B cell (primary cell): ENCODE measurements around the gene ZNF407. TPM values are rescaled to one million over a fixed set of nuclear protein-coding genes. Genes with fewer than 3 reads are reported as not detected.

Experiments used
- ATAC-seq: fragments of 200-7000 bp; cut with Tn5 transposase; one replicate; pipeline ENCODE4 v1.10.0; 2021; ENCODE audit warnings: low read depth, mild to moderate bottlenecking, moderate number of reproducible peaks, moderate library complexity
- CTCF ChIA-PET: fragments of 350-600 bp; sonication (Branson Sonifier 250); formaldehyde crosslinking; loops from one replicate; lab custom pipeline; 2021; ENCODE audit warnings: antibody characterized with exemption, inconsistent platforms; lab: Charles Lee
- POLR2A ChIA-PET: fragments of 350-600 bp; sonication (Branson Sonifier 250); formaldehyde crosslinking; loops from one replicate; lab custom pipeline; 2021; ENCODE audit warnings: antibody characterized with exemption; lab: Charles Lee
- DNase-seq: peaks from one replicate; pipeline ENCODE4 v3.0.0; 2013
- H2AFZ ChIP-seq: 2 replicates; pipeline ENCODE4 v1.6.1; 2012; ENCODE audit warnings: mild to moderate bottlenecking, low read depth, low read length; ENCODE audit not compliant: insufficient read depth, poor library complexity, severe bottlenecking
- H3K27ac ChIP-seq, 2 donors: 1 replicate in 1 of 2; 2 replicates in 1 of 2; pipeline ENCODE4 v1.5.1; 2012 to 2013; ENCODE audit warnings: low read length in 2 of 2, mild to moderate bottlenecking in 2 of 2, moderate library complexity in 1 of 2
- H3K27me3 ChIP-seq, 4 experiments: fragments of 200-600 bp in 1 of 4; sonication (generic) in 1 of 4; replicated peaks in 1 of 4; 1 replicate in 2 of 4; 2 replicates in 2 of 4; pipeline versions ENCODE4 v1.6.1 to v1.7.0; 2013 to 2016; ENCODE audit warnings: low read length in 3 of 4, mild to moderate bottlenecking in 2 of 4, mixed read lengths in 1 of 4, moderate library complexity in 1 of 4; ENCODE audit not compliant: insufficient read depth in 4 of 4, control insufficient read depth in 3 of 4; ENCODE audit errors: control extremely low read depth in 1 of 4
- H3K36me3 ChIP-seq, 2 experiments: replicated peaks in 1 of 2; 1 replicate in 1 of 2; 2 replicates in 1 of 2; pipeline versions ENCODE4 v1.6.1 to v1.7.1; 2013; ENCODE audit warnings: low read length in 1 of 2; ENCODE audit not compliant: insufficient read depth in 2 of 2, control insufficient read depth in 1 of 2; ENCODE audit errors: control extremely low read depth in 1 of 2, extremely low read depth in 1 of 2
- H3K4me1 ChIP-seq, 2 donors: fragments of 200-600 bp in 1 of 2; sonication (generic) in 1 of 2; 1 replicate in 1 of 2; 2 replicates in 1 of 2; pipeline versions ENCODE4 v1.5.1 to v1.6.1; 2013 to 2017; ENCODE audit warnings: low read length in 2 of 2; ENCODE audit not compliant: control insufficient read depth in 2 of 2, insufficient read depth in 2 of 2
- H3K4me2 ChIP-seq: replicated peaks from 2 replicates; pipeline ENCODE3; 2012; ENCODE audit warnings: mild to moderate bottlenecking, low read depth, low read length; ENCODE audit not compliant: poor library complexity, severe bottlenecking
- H3K4me3 ChIP-seq, 5 experiments: fragments of 200-600 bp in 1 of 5; sonication (generic) in 1 of 5; 1 replicate in 3 of 5; 2 replicates in 2 of 5; pipeline versions ENCODE4 v1.5.1 to v1.7.0; 2011 to 2016; ENCODE audit warnings: low read length in 4 of 5, mild to moderate bottlenecking in 4 of 5, low read depth in 2 of 5, control low read depth in 1 of 5, moderate library complexity in 1 of 5; ENCODE audit not compliant: insufficient read depth in 1 of 5; ENCODE audit errors: control extremely low read depth in 1 of 5, extremely low read depth in 1 of 5
- H3K79me2 ChIP-seq: fragments of 200-600 bp; sonication (generic); one replicate; pipeline ENCODE4 v1.6.0; 2016; ENCODE audit warnings: low read length; ENCODE audit not compliant: control insufficient read depth, insufficient read depth
- H3K9ac ChIP-seq: fragments of 200-600 bp; sonication (generic); 2 replicates; pipeline ENCODE4 v1.6.1; 2017; ENCODE audit warnings: mild to moderate bottlenecking, low read length, moderate library complexity
- H3K9me3 ChIP-seq, 3 donors: one replicate each; pipeline versions ENCODE4 v1.6.1 to v1.7.1; 2013; ENCODE audit warnings: low read length in 2 of 3; ENCODE audit not compliant: control insufficient read depth in 2 of 3, insufficient read depth in 1 of 3; ENCODE audit errors: control extremely low read depth in 1 of 3
- H4K20me1 ChIP-seq: 2 replicates; pipeline ENCODE4 v1.6.0; 2012; ENCODE audit warnings: mild to moderate bottlenecking, low read length; ENCODE audit not compliant: insufficient read depth, control insufficient read depth, poor library complexity, severe bottlenecking
- H3K27ac Mint-ChIP-seq: one replicate; pipeline ENCODE4 v1.8.0; 2021; ENCODE audit warnings: mixed read lengths
- H3K27me3 Mint-ChIP-seq: one replicate; pipeline ENCODE4 v1.8.0; 2021; ENCODE audit warnings: mixed read lengths
- H3K4me1 Mint-ChIP-seq: one replicate; pipeline ENCODE4 v1.8.0; 2021; ENCODE audit warnings: mixed read lengths
- H3K4me3 Mint-ChIP-seq: one replicate; pipeline ENCODE4 v1.8.0; 2021; ENCODE audit warnings: mixed read lengths
- H3K9me3 Mint-ChIP-seq: one replicate; pipeline ENCODE4 v1.8.0; 2022; ENCODE audit warnings: mixed read lengths; ENCODE audit not compliant: insufficient read depth
- EZH2 ChIP-seq: IDR thresholded peaks from 2 replicates; pipeline ENCODE4 v1.6.1; 2012; ENCODE audit warnings: borderline replicate concordance, low read depth, mild to moderate bottlenecking, moderate library complexity, low read length; ENCODE audit not compliant: insufficient read depth, poor library complexity, severe bottlenecking
- WGBS: methylation state at CpG from one replicate; pipeline ENCODE4 v1.1.5; 2013; ENCODE audit warnings: missing lambda C conversion rate; ENCODE audit not compliant: insufficient coverage; 5-methylcytosine and 5-hydroxymethylcytosine counted together
- intact Hi-C: fragments of 100-400 bp; cut with micrococcal nuclease; formaldehyde crosslinking; loops from one replicate; pipeline ENCODE4 v1.10.0; 2022
- polyA plus RNA-seq: library from polyadenylated mRNA; depleted of rRNA; stranded (reverse); fragments of >200 nt; gene quantifications from 2 replicates; pipeline ENCODE4 v1.2.3, GENCODE V29; 2012
- total RNA-seq, 2 donors: library from RNA; stranded (reverse); fragments of 120-200 nt in 1 of 2; gene quantifications; 1 replicate in 1 of 2; 2 replicates in 1 of 2; pipeline versions ENCODE4 v1.2.3 to v1.2.4, GENCODE V29; 2013 to 2022
- TF ChIP-seq, protein P1 (sequence below): fragments of 200-600 bp; IDR thresholded peaks from one replicate; pipeline ENCODE4 v1.8.0; 2022; ENCODE audit warnings: antibody characterized with exemption, mild to moderate bottlenecking

The ZNF407 gene
- total and polyA plus RNA-seq, 2 donors (not counting 1 experiment from before 2014, with no cell fraction given), result 4.5 to 37.1 TPM

GRCh38 chr18:74645679-74646078, 48.0 kb downstream of the ZNF407 start:
- H3K9me3 ChIP-seq, result no peaks in the 10 kb centered on the region
- no peaks in the 10 kb centered on the region for H3K9me3 Mint-ChIP-seq

GRCh38 chr18:74651327-74652128, 53.9 kb downstream of the ZNF407 start:
- Histone ChIP-seq H3K4me3 (no peak overlapping the region), H3K79me2 (no peaks in the 10 kb centered on the region), H3K9ac (no peak overlapping the region), H4K20me1 (no peaks in the 10 kb centered on the region), H3K27ac (no peak overlapping the region), H2AFZ (no peak overlapping the region), H3K36me3 (peaks cover 0 to 4% of the 10 kb centered on the region in 2 experiments), H3K4me2 (no peak overlapping the region), H3K9me3 (no peaks in the 10 kb centered on the region), H3K4me1 (no peaks in the 10 kb centered on the region), H3K27me3 (no peaks in the 10 kb centered on the region)
- Mint-ChIP-seq H3K27ac (no peak overlapping the region), H3K27me3 (no peaks in the 10 kb centered on the region), H3K9me3 (no peaks in the 10 kb centered on the region), H3K4me3 (no peak overlapping the region), H3K4me1 (no peaks in the 10 kb centered on the region)
- TF ChIP-seq EZH2, result no peak
- TF ChIP-seq, protein P1, sequence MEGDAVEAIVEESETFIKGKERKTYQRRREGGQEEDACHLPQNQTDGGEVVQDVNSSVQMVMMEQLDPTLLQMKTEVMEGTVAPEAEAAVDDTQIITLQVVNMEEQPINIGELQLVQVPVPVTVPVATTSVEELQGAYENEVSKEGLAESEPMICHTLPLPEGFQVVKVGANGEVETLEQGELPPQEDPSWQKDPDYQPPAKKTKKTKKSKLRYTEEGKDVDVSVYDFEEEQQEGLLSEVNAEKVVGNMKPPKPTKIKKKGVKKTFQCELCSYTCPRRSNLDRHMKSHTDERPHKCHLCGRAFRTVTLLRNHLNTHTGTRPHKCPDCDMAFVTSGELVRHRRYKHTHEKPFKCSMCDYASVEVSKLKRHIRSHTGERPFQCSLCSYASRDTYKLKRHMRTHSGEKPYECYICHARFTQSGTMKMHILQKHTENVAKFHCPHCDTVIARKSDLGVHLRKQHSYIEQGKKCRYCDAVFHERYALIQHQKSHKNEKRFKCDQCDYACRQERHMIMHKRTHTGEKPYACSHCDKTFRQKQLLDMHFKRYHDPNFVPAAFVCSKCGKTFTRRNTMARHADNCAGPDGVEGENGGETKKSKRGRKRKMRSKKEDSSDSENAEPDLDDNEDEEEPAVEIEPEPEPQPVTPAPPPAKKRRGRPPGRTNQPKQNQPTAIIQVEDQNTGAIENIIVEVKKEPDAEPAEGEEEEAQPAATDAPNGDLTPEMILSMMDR, result no peak
- ATAC-seq (no peak), DNase-seq (no peak)
- ChIA-PET POLR2A (no interaction called here), CTCF (interaction anchor here (0.7 to 1.9 kb wide), 5 partner anchors 9 to 1078 kb away, joined by 3 to 11 read pairs (median 3); no protein-coding TSS in a partner anchor)
- intact Hi-C loops, result loop anchor here (5.0 kb wide), 2 partner anchors 311 to 1076 kb away; no protein-coding TSS in a partner anchor
- WGBS, result 96% methylated on average over 6 of the region's 8 CpGs

More at GRCh38 chr18:74645679-74646078, 48.0 kb downstream of the ZNF407 start:
- intact Hi-C loops, result no loop called here
- H3K27me3 Mint-ChIP-seq, result no peaks in the 10 kb centered on the region
- TF ChIP-seq EZH2, result no peak
- TF ChIP-seq, protein P1, result no peak
- no peaks in the 10 kb centered on the region for H4K20me1 ChIP-seq
- no peak overlapping the region for H3K9ac ChIP-seq
- H3K27ac Mint-ChIP-seq, result no peak overlapping the region
- CTCF ChIA-PET, result no interaction called here
- H3K27ac ChIP-seq, result no peak overlapping the region
- no peak overlapping the region for H3K4me2 ChIP-seq
- peaks cover 4% of the 10 kb centered on the region for H3K4me1 Mint-ChIP-seq
- H3K27me3 ChIP-seq, result no peaks in the 10 kb centered on the region
- no CpG with 5 or more reads among the region's 2 CpGs for whole genome bisulfite sequencing
- no peaks in the 10 kb centered on the region for H3K4me1 ChIP-seq
- no peak overlapping the region for H2AFZ ChIP-seq
- H3K36me3 ChIP-seq, result peaks cover 0 to 4% of the 10 kb centered on the region in 2 experiments
- ATAC-seq (no peak), DNase-seq (no peak)
- H3K4me3 Mint-ChIP-seq, result no peak overlapping the region
- POLR2A ChIA-PET, result no interaction called here
- H3K4me3 ChIP-seq, result no peak overlapping the region
- H3K79me2 ChIP-seq, result no peaks in the 10 kb centered on the region
